H9 (cell line): Measurements from ENCODE around the gene NCOR2. TPM values are rescaled to one million over a fixed set of nuclear protein-coding genes. Genes with fewer than 3 reads are reported as not detected.

ENCODE experiments used
- DNase-seq: peaks from one replicate; pipeline ENCODE4 v3.0.0-alpha.2; 2017
- H2AFZ ChIP-seq: one replicate; pipeline ENCODE4 v1.6.1; 2013; ENCODE audit warnings: mild to moderate bottlenecking, low read length, control low read depth, moderate library complexity
- H2AK5ac ChIP-seq: 2 replicates; pipeline ENCODE4 v1.6.1; 2013; ENCODE audit warnings: low read length, control low read depth, mixed read lengths; ENCODE audit not compliant: insufficient read length
- H2BK120ac ChIP-seq: one replicate; pipeline ENCODE4 v1.6.1; 2013; ENCODE audit warnings: low read depth, mild to moderate bottlenecking, low read length, control low read depth, inconsistent platforms; ENCODE audit not compliant: poor library complexity, severe bottlenecking
- H2BK12ac ChIP-seq: 2 replicates; pipeline ENCODE4 v1.6.1; 2013; ENCODE audit warnings: low read length, control low read depth, mixed read lengths, low read depth; ENCODE audit not compliant: insufficient read length
- H2BK15ac ChIP-seq: 2 replicates; pipeline ENCODE4 v1.6.1; 2013; ENCODE audit warnings: low read depth, low read length, control low read depth
- H2BK20ac ChIP-seq: one replicate; pipeline ENCODE4 v1.6.1; 2013; ENCODE audit warnings: low read depth, mild to moderate bottlenecking, low read length, control low read depth, inconsistent platforms; ENCODE audit not compliant: poor library complexity, severe bottlenecking
- H2BK5ac ChIP-seq: 2 replicates; pipeline ENCODE4 v1.6.1; 2013; ENCODE audit warnings: low read length, control low read depth, mixed read lengths; ENCODE audit not compliant: insufficient read length
- H3K14ac ChIP-seq: 2 replicates; pipeline ENCODE4 v1.6.1; 2013; ENCODE audit warnings: low read length, control low read depth; ENCODE audit not compliant: insufficient read depth
- H3K18ac ChIP-seq: 2 replicates; pipeline ENCODE4 v1.6.1; 2013; ENCODE audit warnings: low read depth, mild to moderate bottlenecking, mixed read lengths, low read length, control low read depth; ENCODE audit not compliant: insufficient read length
- H3K23ac ChIP-seq: 2 replicates; pipeline ENCODE4 v1.6.1; 2013; ENCODE audit warnings: low read length, control low read depth, mixed read lengths, low read depth; ENCODE audit not compliant: insufficient read length
- H3K23me2 ChIP-seq: 2 replicates; pipeline ENCODE4 v1.6.1; 2013; ENCODE audit warnings: low read depth, mild to moderate bottlenecking, mixed read lengths, low read length, control low read depth; ENCODE audit not compliant: insufficient read length, poor library complexity, severe bottlenecking
- H3K27ac ChIP-seq: 2 replicates; pipeline ENCODE4 v1.5.1; 2013; ENCODE audit warnings: low read length, control low read depth, mixed read lengths, low read depth; ENCODE audit not compliant: insufficient read length
- H3K27me3 ChIP-seq: 2 replicates; pipeline ENCODE4 v1.6.1; 2013; ENCODE audit warnings: low read length, control low read depth, inconsistent platforms; ENCODE audit not compliant: insufficient read depth
- H3K4ac ChIP-seq: 2 replicates; pipeline ENCODE4 v1.6.1; 2013; ENCODE audit warnings: low read depth, mild to moderate bottlenecking, control low read depth, inconsistent platforms, low read length, moderate library complexity
- H3K4me1 ChIP-seq: 2 replicates; pipeline ENCODE4 v1.6.1; 2013; ENCODE audit warnings: low read length, control low read depth, inconsistent platforms; ENCODE audit not compliant: insufficient read depth
- H3K4me2 ChIP-seq: 2 replicates; pipeline ENCODE4 v1.6.1; 2013; ENCODE audit warnings: low read length, control low read depth, mixed read lengths; ENCODE audit not compliant: insufficient read length, insufficient read depth
- H3K56ac ChIP-seq: 2 replicates; pipeline ENCODE4 v1.6.1; 2013; ENCODE audit warnings: low read depth, mild to moderate bottlenecking, mixed read lengths, low read length, control low read depth; ENCODE audit not compliant: insufficient read length
- H3K79me1 ChIP-seq: 2 replicates; pipeline ENCODE4 v1.6.1; 2013; ENCODE audit warnings: low read depth, mild to moderate bottlenecking, moderate library complexity, low read length, control low read depth, inconsistent platforms; ENCODE audit not compliant: insufficient read depth, poor library complexity, severe bottlenecking
- H3K79me2 ChIP-seq: 2 replicates; pipeline ENCODE4 v1.6.1; 2013; ENCODE audit warnings: low read length, control low read depth, inconsistent platforms; ENCODE audit not compliant: insufficient read depth
- H3K9ac ChIP-seq: 2 replicates; pipeline ENCODE4 v1.6.1; 2013; ENCODE audit warnings: low read length, control low read depth, mixed read lengths; ENCODE audit not compliant: insufficient read length; ENCODE audit errors: extremely low read depth
- H3K9me3 ChIP-seq: one replicate; pipeline ENCODE4 v1.6.1; 2013; ENCODE audit warnings: low read depth, low read length, inconsistent platforms; ENCODE audit not compliant: control insufficient read depth
- H3T11ph ChIP-seq: one replicate; pipeline ENCODE4 v1.6.1; 2013; ENCODE audit warnings: mild to moderate bottlenecking, low read length, control low read depth, inconsistent platforms
- H4K20me1 ChIP-seq: one replicate; pipeline ENCODE4 v1.6.1; 2013; ENCODE audit not compliant: control insufficient read depth, insufficient read length, insufficient read depth
- H4K5ac ChIP-seq: 2 replicates; pipeline ENCODE4 v1.6.1; 2013; ENCODE audit warnings: low read depth, mild to moderate bottlenecking, mixed read lengths, low read length, control low read depth; ENCODE audit not compliant: insufficient read length
- H4K8ac ChIP-seq: replicated peaks from 2 replicates; pipeline ENCODE4 v1.6.1; 2013; ENCODE audit warnings: low read length, control low read depth, mixed read lengths, low read depth; ENCODE audit not compliant: insufficient read length
- H4K91ac ChIP-seq: 2 replicates; pipeline ENCODE4 v1.6.1; 2013; ENCODE audit warnings: low read depth, mild to moderate bottlenecking, moderate library complexity, mixed read lengths, low read length, control low read depth; ENCODE audit not compliant: insufficient read length
- H3K27ac Mint-ChIP-seq, 3 experiments: 2 replicates in 2 of 3; 3 replicates in 1 of 3; pipeline ENCODE4 v1.8.0; 2020 to 2021; ENCODE audit warnings: mixed read lengths in 3 of 3, mild to moderate bottlenecking in 1 of 3, moderate library complexity in 1 of 3
- H3K27me3 Mint-ChIP-seq: 2 replicates; pipeline ENCODE4 v1.8.0; 2021; ENCODE audit warnings: low read depth, mild to moderate bottlenecking, moderate library complexity, mixed read lengths
- H3K36me3 Mint-ChIP-seq, 3 experiments: 2 replicates in 2 of 3; 3 replicates in 1 of 3; pipeline ENCODE4 v1.8.0; 2020 to 2021; ENCODE audit warnings: low read depth in 3 of 3, mixed read lengths in 3 of 3; ENCODE audit not compliant: insufficient read depth in 1 of 3
- H3K4me1 Mint-ChIP-seq, 2 experiments: 2 replicates each; pipeline ENCODE4 v1.8.0; 2020; ENCODE audit warnings: mixed read lengths in 2 of 2
- H3K4me3 Mint-ChIP-seq, 2 experiments: 2 replicates in 1 of 2; 3 replicates in 1 of 2; pipeline ENCODE4 v1.8.0; 2020 to 2021; ENCODE audit warnings: mild to moderate bottlenecking in 2 of 2, mixed read lengths in 2 of 2, moderate library complexity in 1 of 2
- H3K9me3 Mint-ChIP-seq, 2 experiments: 2 replicates in 1 of 2; 3 replicates in 1 of 2; pipeline ENCODE4 v1.8.0; 2020; ENCODE audit warnings: mild to moderate bottlenecking in 2 of 2, mixed read lengths in 2 of 2, moderate library complexity in 1 of 2
- WGBS: extraction: QIAGEN DNeasy Blood & Tissue Kit; methylation state at CpG from one replicate; pipeline ENCODE4 v1.1.7; 2013; ENCODE audit warnings: missing lambda C conversion rate, low lambda C conversion rate, mixed read lengths; ENCODE audit not compliant: insufficient read length; ENCODE audit errors: extremely low coverage; 5-methylcytosine and 5-hydroxymethylcytosine counted together
- total RNA-seq: library from RNA; stranded (reverse); gene quantifications from 2 replicates; pipeline ENCODE4 v1.2.1, GENCODE V29; 2021
- TF ChIP-seq, protein P1 (sequence below): fragments of 200-600 bp; sonication (generic); conservative IDR thresholded peaks from 3 replicates; pipeline ENCODE4 v1.8.0; 2021; ENCODE audit warnings: antibody characterized with exemption, mild to moderate bottlenecking

NCOR2 gene
- total RNA-seq, 1 experiment from 2014 or later = 226 TPM

DNA sequence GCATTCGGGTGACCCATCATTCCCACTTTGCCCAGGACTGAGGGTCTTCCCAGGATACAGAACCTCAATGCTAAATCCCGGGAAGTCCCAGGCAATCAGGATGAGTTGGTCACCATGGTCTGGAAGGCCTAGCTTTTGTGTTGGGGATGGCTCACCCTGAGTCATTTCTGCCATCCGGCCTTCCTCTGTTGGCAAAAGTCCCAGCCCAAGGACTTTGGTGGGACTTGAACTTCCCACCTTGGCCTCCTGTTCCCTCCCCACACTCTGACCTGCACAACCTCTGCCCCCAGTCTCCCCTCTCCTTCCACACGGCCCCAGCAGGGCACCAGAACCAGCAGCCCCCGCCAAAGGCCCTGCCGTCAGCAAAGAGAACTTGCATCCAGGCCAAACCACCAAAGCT is 24.6 kb upstream of the NCOR2 start:
- H3K14ac ChIP-seq = no peak overlapping the region
- no peak overlapping the region for H2BK5ac ChIP-seq
- Mint-ChIP-seq H3K27me3 (peaks cover 19% of the 10 kb centered on the region), H3K4me3 (no peak overlapping the region), H3K27ac (0 out of 7 replicates have a peak overlapping the region, but pooled peaks of 1 of the 3 experiments have one; percentile 34), H3K9me3 (peaks cover 10 to 12% of the 10 kb centered on the region in 2 experiments), H3K4me1 (no peaks in the 10 kb centered on the region), H3K36me3 (peaks cover 0 to 10% (median 2%) of the 10 kb centered on the region in 3 experiments; a peak in 4 of 7 replicates)
- H2BK20ac ChIP-seq = no peak overlapping the region
- DNase-seq = no peak
- H4K91ac ChIP-seq = no peak overlapping the region
- H3K9me3 ChIP-seq = no peaks in the 10 kb centered on the region
- H3K23ac ChIP-seq = no peak overlapping the region
- no peaks in the 10 kb centered on the region for H3K4me1 ChIP-seq
- H3K4me2 ChIP-seq = no peak overlapping the region
- no peak overlapping the region for H3K18ac ChIP-seq
- TF ChIP-seq, protein P1, sequence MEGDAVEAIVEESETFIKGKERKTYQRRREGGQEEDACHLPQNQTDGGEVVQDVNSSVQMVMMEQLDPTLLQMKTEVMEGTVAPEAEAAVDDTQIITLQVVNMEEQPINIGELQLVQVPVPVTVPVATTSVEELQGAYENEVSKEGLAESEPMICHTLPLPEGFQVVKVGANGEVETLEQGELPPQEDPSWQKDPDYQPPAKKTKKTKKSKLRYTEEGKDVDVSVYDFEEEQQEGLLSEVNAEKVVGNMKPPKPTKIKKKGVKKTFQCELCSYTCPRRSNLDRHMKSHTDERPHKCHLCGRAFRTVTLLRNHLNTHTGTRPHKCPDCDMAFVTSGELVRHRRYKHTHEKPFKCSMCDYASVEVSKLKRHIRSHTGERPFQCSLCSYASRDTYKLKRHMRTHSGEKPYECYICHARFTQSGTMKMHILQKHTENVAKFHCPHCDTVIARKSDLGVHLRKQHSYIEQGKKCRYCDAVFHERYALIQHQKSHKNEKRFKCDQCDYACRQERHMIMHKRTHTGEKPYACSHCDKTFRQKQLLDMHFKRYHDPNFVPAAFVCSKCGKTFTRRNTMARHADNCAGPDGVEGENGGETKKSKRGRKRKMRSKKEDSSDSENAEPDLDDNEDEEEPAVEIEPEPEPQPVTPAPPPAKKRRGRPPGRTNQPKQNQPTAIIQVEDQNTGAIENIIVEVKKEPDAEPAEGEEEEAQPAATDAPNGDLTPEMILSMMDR = no peak
- H3K9ac ChIP-seq = no peak overlapping the region
- no peak overlapping the region for H2AFZ ChIP-seq
- H3K27me3 ChIP-seq = no peaks in the 10 kb centered on the region
- H3K79me2 ChIP-seq = no peaks in the 10 kb centered on the region
- no peak overlapping the region for H2BK120ac ChIP-seq
- no peak overlapping the region for H2BK12ac ChIP-seq
- H3K27ac ChIP-seq = no peak overlapping the region
- H3K56ac ChIP-seq = no peak overlapping the region
- no peak overlapping the region for H3K4ac ChIP-seq
- no peaks in the 10 kb centered on the region for H3K79me1 ChIP-seq
- H2AK5ac ChIP-seq = no peak overlapping the region
- no peak overlapping the region for H2BK15ac ChIP-seq
- no peaks in the 10 kb centered on the region for H3K23me2 ChIP-seq
- no peak overlapping the region for H4K5ac ChIP-seq
- no peak overlapping the region for H4K8ac ChIP-seq
- H4K20me1 ChIP-seq = no peaks in the 10 kb centered on the region
- H3T11ph ChIP-seq = no peak overlapping the region
- no CpG with 5 or more reads among the region's 6 CpGs for WGBS
